Nephron (organoid): ENCODE results near the gene SLAMF8.

Source experiments
- H3K27ac Mint-ChIP-seq, 3 experiments: 2 replicates each; pipeline ENCODE4 v1.8.0; 2020; ENCODE audit warnings: mixed read lengths in 3 of 3, mild to moderate bottlenecking in 2 of 3, moderate library complexity in 1 of 3
- H3K27me3 Mint-ChIP-seq: 2 replicates; pipeline ENCODE4 v1.8.0; 2021; ENCODE audit warnings: low read depth, mild to moderate bottlenecking, moderate library complexity, mixed read lengths
- H3K36me3 Mint-ChIP-seq: 2 replicates; pipeline ENCODE4 v1.8.0; 2020; ENCODE audit warnings: low read depth, mixed read lengths
- H3K4me1 Mint-ChIP-seq: 2 replicates; pipeline ENCODE4 v1.8.0; 2020; ENCODE audit warnings: mixed read lengths
- H3K4me3 Mint-ChIP-seq, 3 experiments: 2 replicates each; pipeline ENCODE4 v1.8.0; 2020; ENCODE audit warnings: mild to moderate bottlenecking in 3 of 3, mixed read lengths in 3 of 3, moderate library complexity in 2 of 3
- H3K9me3 Mint-ChIP-seq: 2 replicates; pipeline ENCODE4 v1.8.0; 2020; ENCODE audit warnings: mixed read lengths
- CTCF ChIP-seq, 3 experiments: fragments of 200-600 bp; sonication (generic); IDR thresholded peaks; one replicate each; pipeline ENCODE4 v1.5.0; 2021; ENCODE audit warnings: antibody characterized with exemption in 3 of 3; ENCODE audit not compliant: unreplicated experiment in 3 of 3

The SLAMF8 gene

GRCh38 chr1:159826441-159827101 is at the start of gene SLAMF8:
Gene SLAMF8 (plus strand): TSS chr1:159826873. CDS start chr1:159826899, 26 bp downstream.
- no peaks in the 10 kb centered on the region for H3K36me3 Mint-ChIP-seq
- H3K27me3 Mint-ChIP-seq = peaks cover 56% of the 10 kb centered on the region
- H3K4me3 Mint-ChIP-seq = no peak within 1 kb of the TSS
- no peak for TF ChIP-seq CTCF (IDR thresholded peaks at IDR 0.05; ENCODE audit: unreplicated experiment in 3 of 3)
- no peaks in the 10 kb centered on the region for H3K9me3 Mint-ChIP-seq
- H3K4me1 Mint-ChIP-seq = peaks cover 13% of the 10 kb centered on the region
- H3K27ac Mint-ChIP-seq = peak within 1 kb of the TSS; percentile 30 to 85 (median 32)

- peaks cover 12% of the 10 kb centered on the region for H3K4me1 Mint-ChIP-seq
Observed at GRCh38 chr1:159778266-159778665, 48.4 kb upstream of the SLAMF8 start.

GRCh38 chr1:159779403-159779851 is 47.2 kb upstream of the SLAMF8 start:
- H3K27me3 Mint-ChIP-seq = no peaks in the 10 kb centered on the region
- H3K4me1 Mint-ChIP-seq = peaks cover 12% of the 10 kb centered on the region
- peak overlapping the region; percentile 10 to 82 (median 59) for H3K4me3 Mint-ChIP-seq
- no peaks in the 10 kb centered on the region for H3K36me3 Mint-ChIP-seq
- TF ChIP-seq CTCF (IDR thresholded peaks at IDR 0.05; ENCODE audit: unreplicated experiment in 3 of 3) = no peak
- H3K9me3 Mint-ChIP-seq = no peaks in the 10 kb centered on the region
- peak overlapping the region in 1 of 3 experiments; percentile 10 for H3K27ac Mint-ChIP-seq

More at GRCh38 chr1:159778266-159778665, 48.4 kb upstream of the SLAMF8 start:
- no peaks in the 10 kb centered on the region for H3K9me3 Mint-ChIP-seq
- no peak for TF ChIP-seq CTCF (IDR thresholded peaks at IDR 0.05; ENCODE audit: unreplicated experiment in 3 of 3)
- no peak overlapping the region for H3K27ac Mint-ChIP-seq
- no peaks in the 10 kb centered on the region for H3K27me3 Mint-ChIP-seq
- H3K36me3 Mint-ChIP-seq = no peaks in the 10 kb centered on the region
- H3K4me3 Mint-ChIP-seq = peak overlapping the region in 1 of 3 experiments; percentile 3

GRCh38 chr1:159780583-159781582 is 45.8 kb upstream of the SLAMF8 start, which contains the start of gene DUSP23:
Gene DUSP23 (plus strand): TSS chr1:159780962. CDS start chr1:159781101, 139 bp downstream.
- Mint-ChIP-seq H3K4me3 (peak within 1 kb of the TSS; percentile 79 to 84 (median 82)), H3K9me3 (no peaks in the 10 kb centered on the region), H3K27me3 (no peaks in the 10 kb centered on the region), H3K27ac (peak within 1 kb of the TSS; percentile 7 to 67 (median 39)), H3K36me3 (no peaks in the 10 kb centered on the region), H3K4me1 (peaks cover 12% of the 10 kb centered on the region)
- TF ChIP-seq CTCF (IDR thresholded peaks at IDR 0.05; ENCODE audit: unreplicated experiment in 3 of 3) = peak; percentile 94 to 97 (median 96)

- Mint-ChIP-seq H3K4me1 (peaks cover 21% of the 10 kb centered on the region), H3K27ac (no peak overlapping the region), H3K36me3 (no peaks in the 10 kb centered on the region), H3K4me3 (peak overlapping the region; percentile 79 to 84 (median 82)), H3K27me3 (no peaks in the 10 kb centered on the region), H3K9me3 (no peaks in the 10 kb centered on the region)
- no peak for TF ChIP-seq CTCF (IDR thresholded peaks at IDR 0.05; ENCODE audit: unreplicated experiment in 3 of 3)
Observed at GRCh38 chr1:159781992-159782391, 44.7 kb upstream of the SLAMF8 start.
